Activated T-cell treated with anti-CD3 and anti-CD28 coated beads, Interleukin-2, amount 50 U/mL, for 72 hours (primary cell): Measurements from ENCODE around the gene MOGAT2. TPM values are rescaled to one million over a fixed set of nuclear protein-coding genes. Genes with fewer than 3 reads are reported as not detected.

Source experiments
- ATAC-seq, 2 donors: fragments of 150-1000 bp; cut with Tn5 transposase; replicated peaks in 1 of 2; 2 replicates each; pipeline ENCODE4 v1.10.0; 2021; ENCODE audit warnings: moderate library complexity in 2 of 2, mild to moderate bottlenecking in 1 of 2
- DNase-seq, 2 donors: peaks; one replicate each; pipeline ENCODE4 v3.0.0; 2021 to 2022; ENCODE audit warnings: mixed read lengths in 1 of 2
- H3K27ac Mint-ChIP-seq: one replicate; pipeline ENCODE4 v1.8.0; 2022; ENCODE audit warnings: mild to moderate bottlenecking, moderate library complexity, mixed read lengths
- H3K27me3 Mint-ChIP-seq: one replicate; pipeline ENCODE4 v1.8.0; 2022; ENCODE audit warnings: low read depth, mixed read lengths
- H3K36me3 Mint-ChIP-seq, 2 donors: one replicate each; pipeline ENCODE4 v1.8.0; 2022; ENCODE audit warnings: mixed read lengths in 2 of 2, mild to moderate bottlenecking in 1 of 2; ENCODE audit not compliant: insufficient read depth in 2 of 2
- H3K4me1 Mint-ChIP-seq: one replicate; pipeline ENCODE4 v1.8.0; 2022; ENCODE audit warnings: low read depth, mixed read lengths
- H3K4me3 Mint-ChIP-seq, 2 donors: one replicate each; pipeline ENCODE4 v1.8.0; 2022; ENCODE audit warnings: mild to moderate bottlenecking in 2 of 2, mixed read lengths in 2 of 2, moderate library complexity in 2 of 2
- H3K9me3 Mint-ChIP-seq, 2 donors: one replicate each; pipeline ENCODE4 v1.8.0; 2022; ENCODE audit warnings: mixed read lengths in 2 of 2
- total RNA-seq, 2 donors: library from RNA; stranded (reverse); gene quantifications; one replicate each; pipeline ENCODE4 v1.2.3, GENCODE V29; 2022

MOGAT2 gene
- total RNA-seq, 2 donors from 2014 or later: not detected

GRCh38 chr11:75781831-75782230, 64.2 kb downstream of the MOGAT2 start:
- DNase-seq (no peak), ATAC-seq (no peak)
- Mint-ChIP-seq H3K9me3 (no peaks in the 10 kb centered on the region), H3K36me3 (no peaks in the 10 kb centered on the region), H3K27me3 (no peaks in the 10 kb centered on the region), H3K4me3 (no peak overlapping the region), H3K27ac (no peak overlapping the region), H3K4me1 (peaks cover 12% of the 10 kb centered on the region)

Other genes starting within 250 kb of the MOGAT2 start
- 10 to 100 TPM; 16.9 to 29.5 TPM for gene GDPD5, start 191.9 kb upstream of the MOGAT2 start, total RNA-seq
- gene SERPINH1, start 155.6 kb upstream of the MOGAT2 start, total RNA-seq: 10 to 100 TPM; 17.3 to 20.4 TPM
- gene MAP6, start 48.8 kb upstream of the MOGAT2 start, total RNA-seq: under 1 TPM; 0.14 to 0.16 TPM
- 1 to 10 TPM; 2.8 to 3.4 TPM for gene DGAT2, start 50.9 kb downstream of the MOGAT2 start, total RNA-seq
- 10 to 100 TPM; 18.6 to 20.7 TPM for gene UVRAG, start 97.4 kb downstream of the MOGAT2 start, total RNA-seq